ENCODE data around the gene GPR161. TPM values are rescaled to one million over a fixed set of nuclear protein-coding genes. Genes with fewer than 3 reads are reported as not detected.

The GPR161 gene
- total RNA-seq, 1 experiment from 2014 or later, result 2.4 TPM

DNA sequence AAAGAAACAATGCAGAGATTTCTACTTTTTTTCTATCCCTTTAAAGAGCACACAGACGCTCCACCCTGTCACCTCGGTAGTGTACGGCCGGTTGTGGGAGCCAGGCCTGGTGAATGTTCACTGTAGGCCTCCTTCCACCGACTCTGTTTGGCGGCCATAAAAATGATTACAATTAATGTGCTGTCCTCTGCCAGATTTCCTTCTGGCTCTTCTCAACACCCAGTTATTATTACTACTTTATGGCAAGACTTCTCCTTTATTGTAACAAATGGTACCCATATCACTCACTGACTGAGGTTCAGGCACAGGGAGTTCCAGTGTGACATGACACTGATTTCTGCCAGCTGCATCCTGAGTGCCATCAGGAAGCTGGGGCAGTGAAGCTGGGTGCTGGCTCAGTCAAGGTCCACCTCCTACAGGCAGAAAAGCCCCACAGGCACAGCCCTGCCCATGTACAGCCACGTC is 37.4 kb downstream of the GPR161 start:
- intact Hi-C loops (cut with micrococcal nuclease; ENCODE audit: unreplicated experiment), result no loop called here
- CTCF ChIA-PET, result interaction anchor here (0.7 kb wide), 1 partner anchor 28 kb away, joined by 10 read pairs; no protein-coding TSS in a partner anchor
- H3K9me3 ChIP-seq (ENCODE audit: control insufficient read depth, insufficient read depth, low read depth, low read length), result no peaks in the 10 kb centered on the region
- POLR2A ChIA-PET, result no interaction called here
- DNase-seq (ENCODE audit: low read depth, low spot score) (no peak), ATAC-seq (no peak)
- peaks cover 1% of the 10 kb centered on the region; the same call in 1 of the 2 replicates for H3K27me3 ChIP-seq (ENCODE audit: control insufficient read depth, insufficient read depth, low read length)
- in situ Hi-C loops (cut with HindIII; ENCODE audit: low pct_unique_long_range_greater_than_20kb, low sequenced_read_pairs), result no loop called here
- TF ChIP-seq REST (IDR thresholded peaks at IDR 0.05; ENCODE audit: insufficient read depth in 1 of 2, low read depth in 2 of 2, low read length in 1 of 2), result no peak
- TF ChIP-seq POLR2AphosphoS5 (IDR thresholded peaks at IDR 0.05; ENCODE audit: low read depth, low read length), result no peak
- no peak for TF ChIP-seq SIN3A (IDR thresholded peaks at IDR 0.05; ENCODE audit: borderline replicate concordance, insufficient read depth, low read depth, low read length)
- no peak for TF ChIP-seq TCF7L2 (IDR thresholded peaks at IDR 0.05; ENCODE audit: low read depth, low read length)
- no peak for TF ChIP-seq CTCF (IDR thresholded peaks at IDR 0.05)
- no peaks in the 10 kb centered on the region for H3K4me1 ChIP-seq (ENCODE audit: control insufficient read depth, insufficient read depth, low read length)
- BruUV-seq (replicated peaks), result no TSS peak
- no peak overlapping the region for H3K4me3 ChIP-seq (ENCODE audit: low read depth in 2 of 2, low read length in 2 of 2)
- H3K27ac ChIP-seq (ENCODE audit: low read length), result no peak overlapping the region
- H3K36me3 ChIP-seq (ENCODE audit: control insufficient read depth, insufficient read depth, low read length), result no peaks in the 10 kb centered on the region

DNA sequence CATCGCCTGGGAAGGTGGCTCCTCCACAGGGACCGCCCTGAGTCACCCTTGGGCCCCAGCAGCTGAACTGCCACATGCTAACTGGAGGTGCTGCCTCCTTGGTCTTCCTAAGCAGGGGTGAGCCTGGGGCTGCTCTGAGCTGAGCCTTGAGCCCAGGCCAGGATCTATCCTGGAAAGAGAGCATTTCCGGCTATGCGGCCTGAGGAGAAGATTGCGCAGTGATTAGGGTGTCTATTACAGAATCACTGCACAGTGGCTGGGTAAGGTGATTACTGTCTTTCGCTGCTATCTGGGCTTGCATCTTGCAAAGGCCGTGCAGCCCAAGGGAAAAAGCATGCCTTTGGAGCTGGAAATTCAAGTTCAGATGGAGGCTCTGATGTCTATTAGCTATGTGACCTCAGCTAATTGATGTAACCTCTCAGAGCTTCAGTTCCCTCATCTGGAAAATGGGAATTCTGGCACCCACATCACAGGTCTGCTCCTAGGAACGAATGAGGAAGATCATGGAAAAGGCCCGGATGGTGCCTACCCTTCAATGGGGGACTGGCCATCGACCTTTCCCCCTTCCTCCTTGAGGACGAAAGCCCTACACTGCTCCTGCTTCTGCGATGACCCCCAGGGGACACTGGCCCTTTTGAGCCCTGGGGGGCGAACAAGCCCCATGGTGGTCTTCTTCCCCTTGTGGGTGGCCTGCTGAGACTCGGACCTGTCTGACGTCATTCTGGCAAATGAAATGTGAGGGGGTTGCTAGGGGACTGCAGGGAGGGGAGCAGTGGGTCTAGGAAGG is 38.0 kb downstream of the GPR161 start:
- H3K4me3 ChIP-seq (ENCODE audit: low read depth in 2 of 2, low read length in 2 of 2), result no peak overlapping the region
- DNase-seq (ENCODE audit: low read depth, low spot score) (no peak), ATAC-seq (no peak)
- in situ Hi-C loops (cut with HindIII; ENCODE audit: low pct_unique_long_range_greater_than_20kb, low sequenced_read_pairs), result no loop called here
- ChIA-PET CTCF (interaction anchor here (0.7 kb wide), 1 partner anchor 27 kb away, joined by 10 read pairs; no protein-coding TSS in a partner anchor), POLR2A (no interaction called here)
- intact Hi-C loops (cut with micrococcal nuclease; ENCODE audit: unreplicated experiment), result no loop called here
- H3K9me3 ChIP-seq (ENCODE audit: control insufficient read depth, insufficient read depth, low read depth, low read length), result no peaks in the 10 kb centered on the region
- no peak overlapping the region for H3K27ac ChIP-seq (ENCODE audit: low read length)
- H3K4me1 ChIP-seq (ENCODE audit: control insufficient read depth, insufficient read depth, low read length), result no peaks in the 10 kb centered on the region
- no peaks in the 10 kb centered on the region for H3K36me3 ChIP-seq (ENCODE audit: control insufficient read depth, insufficient read depth, low read length)
- H3K27me3 ChIP-seq (ENCODE audit: control insufficient read depth, insufficient read depth, low read length), result peaks cover 3% of the 10 kb centered on the region; the same call in 1 of the 2 replicates
- TF ChIP-seq TCF7L2 (IDR thresholded peaks at IDR 0.05; ENCODE audit: low read depth, low read length) (no peak), POLR2AphosphoS5 (IDR thresholded peaks at IDR 0.05; ENCODE audit: low read depth, low read length) (no peak), SIN3A (IDR thresholded peaks at IDR 0.05; ENCODE audit: borderline replicate concordance, insufficient read depth, low read depth, low read length) (no peak), REST (IDR thresholded peaks at IDR 0.05; ENCODE audit: insufficient read depth in 1 of 2, low read depth in 2 of 2, low read length in 1 of 2) (no peak), CTCF (IDR thresholded peaks at IDR 0.05) (no peak)
- no TSS peak for BruUV-seq (replicated peaks)
